ENCODE results near the gene BFSP2.

- TF ChIP-seq EZH2phosphoT487 (IDR thresholded peaks at IDR 0.05; ENCODE audit: insufficient read depth, low read depth) (no peak), EZH2 (IDR thresholded peaks at IDR 0.05; ENCODE audit: insufficient read depth, poor library complexity, severe bottlenecking) (no peak)
These were observed 19.9 kb upstream of the BFSP2 start for GRCh38 chr3:133379926-133380325.

All from GM23248 (cell line).